RPMI8226 (cell line): ENCODE data around the gene HAO2.
"Not testable (repeated sequence)": the region's sequence is repeated elsewhere in the genome, so short reads cannot be mapped to it uniquely, and the experiment has no call there.

ENCODE experiments used
- DNase-seq: peaks from one replicate; pipeline ENCODE4 v3.0.0-alpha.2; 2015

The HAO2 gene

GRCh38 chr1:119368554-119368953 is at the start of gene HAO2:
Gene HAO2 (plus strand): TSS chr1:119368785. CDS start chr1:119381086, 12,301 bp downstream.
- DNase-seq: no peak

DNA sequence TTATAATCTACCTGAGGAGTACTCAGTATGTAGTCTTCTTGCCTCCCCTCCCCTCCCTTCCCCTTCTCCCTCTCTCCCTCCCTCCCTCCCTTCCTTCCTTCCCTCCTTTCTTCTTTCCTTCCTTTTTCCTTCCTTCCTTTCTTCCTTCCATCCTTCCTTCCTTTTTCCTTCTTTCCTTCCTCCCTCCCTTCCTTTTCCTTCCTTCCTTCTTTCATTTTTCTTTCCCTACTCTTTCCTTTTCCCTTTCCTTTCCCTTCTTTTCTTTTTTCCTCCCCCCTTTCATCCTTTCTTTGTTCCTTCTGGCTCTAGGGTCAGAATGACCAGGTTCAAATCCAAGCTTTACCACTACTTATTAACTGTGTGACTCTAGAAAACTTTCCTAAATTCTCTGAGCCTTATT is 48.5 kb upstream of the HAO2 start:
- no peak for DNase-seq

DNA sequence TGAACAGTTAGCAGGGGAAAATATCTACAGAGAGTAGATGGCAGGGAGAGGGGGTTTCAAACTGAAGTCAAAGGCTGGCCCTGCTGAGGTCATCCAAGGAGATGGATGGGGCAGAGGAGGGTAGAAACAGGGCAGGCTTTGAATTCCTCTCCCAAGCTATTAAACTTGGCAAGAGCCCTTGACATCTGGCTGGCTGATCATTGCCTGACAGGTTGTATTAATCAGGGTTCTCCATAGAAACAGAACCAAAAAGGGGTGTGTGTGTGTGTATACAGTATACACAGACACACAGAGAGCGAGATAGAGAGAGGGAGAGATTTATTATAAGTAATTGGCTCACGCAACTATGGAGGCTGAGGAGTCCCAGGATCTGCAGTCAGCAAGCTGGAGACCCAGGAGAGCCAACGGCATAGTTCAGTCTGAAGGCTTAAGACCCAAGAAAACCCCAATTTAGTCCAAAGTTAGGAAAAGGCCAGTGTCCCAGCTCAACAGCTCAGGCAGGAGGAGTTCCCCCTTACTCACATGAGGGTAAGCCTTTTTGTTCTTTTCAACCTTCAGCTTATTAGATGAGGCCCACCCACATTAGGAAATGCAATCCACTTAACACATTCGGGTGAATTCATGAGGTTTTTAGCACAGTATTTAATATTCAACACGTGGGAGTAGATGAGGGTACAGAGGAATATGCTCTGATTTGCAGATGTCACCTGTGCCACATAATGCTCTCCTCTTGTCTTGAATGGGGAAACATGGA is 46.7 kb upstream of the HAO2 start:
- no peak for DNase-seq

DNA sequence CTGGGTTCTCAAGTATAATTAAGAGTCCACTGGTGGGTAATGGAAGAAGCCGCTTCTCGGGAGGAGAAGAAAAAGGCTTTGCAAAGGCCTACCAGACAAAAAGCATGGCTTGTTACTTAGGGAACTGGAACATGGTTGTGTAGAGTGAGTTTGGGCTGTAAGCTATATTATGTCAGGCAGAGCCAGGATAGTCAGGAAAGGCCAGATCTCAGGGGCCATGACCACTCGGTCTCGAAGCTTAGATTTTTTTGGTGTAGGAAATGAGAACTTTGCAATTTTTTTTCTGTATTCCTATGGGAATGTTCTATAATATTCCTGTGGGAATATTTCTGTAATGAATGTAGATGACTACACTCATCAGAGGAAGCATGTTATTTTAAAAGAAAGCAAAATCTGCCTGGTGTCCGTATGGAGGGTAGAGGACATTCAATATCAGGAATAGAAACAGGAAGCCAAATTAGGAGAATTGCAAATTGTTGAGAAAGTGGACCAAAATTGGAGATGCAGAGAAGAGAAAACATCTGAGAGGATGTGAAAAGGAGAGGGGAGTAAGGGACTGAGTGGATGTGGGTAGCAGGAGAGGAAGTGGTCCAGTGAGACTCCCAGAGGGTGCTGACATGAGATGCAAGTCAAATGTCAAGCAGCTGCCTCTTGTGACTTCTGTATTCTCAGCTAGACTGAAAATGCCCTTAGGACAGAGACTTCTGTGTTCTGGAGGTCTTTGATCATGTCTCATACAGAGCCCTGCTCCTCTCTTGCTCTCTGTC is 45.2 kb upstream of the HAO2 start:
- no peak for DNase-seq

DNA sequence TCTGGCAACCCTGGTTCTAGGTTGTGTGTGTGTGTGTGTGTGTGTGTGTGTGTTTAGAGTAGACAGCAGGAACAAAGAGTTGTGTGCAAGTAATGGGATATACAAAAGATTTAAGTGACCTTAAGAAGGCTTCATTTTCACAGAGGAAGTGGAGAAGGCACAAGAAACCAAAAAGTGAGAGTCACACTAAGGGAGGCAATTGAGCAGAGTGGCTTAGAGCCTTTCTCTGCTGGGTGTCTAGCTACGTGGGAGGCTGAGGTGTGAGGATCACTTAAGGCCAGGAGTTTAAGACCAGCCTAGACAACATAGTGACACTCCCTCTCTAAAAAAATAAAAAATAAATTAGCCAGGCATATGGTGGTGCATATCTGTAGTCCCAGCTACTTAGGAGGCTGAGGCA is 44.4 kb upstream of the HAO2 start:
- no peak for DNase-seq

DNA sequence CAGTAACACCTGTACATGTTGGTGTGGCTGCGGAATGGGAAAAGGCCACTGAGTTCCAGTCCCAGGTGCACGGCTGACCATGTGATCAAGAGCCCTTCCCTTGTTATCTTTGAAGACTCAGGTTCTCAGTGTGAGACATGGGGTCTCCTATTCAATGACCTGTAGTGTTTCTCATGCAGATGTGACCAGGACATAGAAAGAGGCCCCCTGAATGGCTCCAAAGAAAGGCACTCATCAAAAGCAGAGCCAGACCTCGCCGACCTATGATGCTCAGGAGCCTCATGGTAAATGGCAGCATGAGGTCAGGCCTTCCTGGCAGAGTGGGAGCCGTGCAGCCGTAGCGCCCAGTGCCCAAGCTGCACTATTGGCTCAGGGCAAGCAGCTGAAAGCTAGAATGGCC is 42.3 kb upstream of the HAO2 start:
- DNase-seq: no peak

DNA sequence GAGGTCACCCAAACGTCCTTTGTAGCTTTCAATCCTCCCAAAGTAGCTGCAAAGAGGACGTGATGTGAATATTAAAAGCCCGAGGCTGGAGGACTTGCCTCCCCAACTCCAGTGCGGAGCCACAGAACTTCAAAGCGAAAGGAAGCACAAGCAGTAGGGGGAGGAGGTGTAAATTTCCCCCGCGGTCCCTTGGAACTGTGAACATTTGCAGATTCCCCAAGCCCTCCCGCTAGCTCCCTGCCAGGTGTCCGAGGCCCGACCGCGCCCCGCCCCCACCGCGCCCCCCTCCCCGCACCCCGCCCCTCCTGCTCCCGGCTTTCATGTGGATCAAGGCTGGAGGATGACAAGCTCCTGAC is 41.5 kb upstream of the HAO2 start:
- no peak for DNase-seq

DNA sequence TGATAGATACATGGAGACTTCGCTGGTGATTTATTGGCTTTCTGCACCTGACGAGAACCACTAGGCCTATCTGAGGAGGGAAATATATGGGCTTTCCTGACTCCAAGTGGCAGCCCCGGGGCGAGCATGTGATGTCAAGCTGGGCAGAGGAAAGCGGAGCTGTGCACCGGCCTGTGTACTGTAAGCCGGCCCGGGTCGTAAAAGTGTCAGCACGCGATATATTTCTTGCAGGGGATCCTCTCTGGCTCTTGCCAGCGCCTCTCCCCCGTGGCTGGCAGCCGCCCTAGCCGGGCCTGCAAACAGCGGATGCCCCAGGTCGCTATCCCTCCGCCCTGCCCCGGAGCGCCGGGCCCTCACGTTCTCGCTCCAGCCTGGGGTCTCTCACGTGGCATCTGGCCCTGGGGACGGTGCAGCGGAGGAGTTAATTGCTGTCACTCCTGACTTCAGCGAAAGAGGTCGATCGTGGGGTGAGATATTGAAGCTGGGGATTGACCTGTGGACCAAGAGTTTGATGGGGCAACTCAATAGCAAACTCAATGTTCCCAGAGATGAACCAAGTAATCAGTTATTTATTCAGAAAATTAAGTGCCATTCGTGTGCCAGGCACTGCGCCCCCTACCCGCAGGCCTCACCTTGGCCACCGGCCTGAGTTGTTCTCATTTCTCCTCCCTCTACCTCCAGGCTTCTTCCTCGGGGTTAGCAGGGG is 41.0 kb upstream of the HAO2 start:
- no peak for DNase-seq

- no peak for DNase-seq
Measured at GRCh38 chr1:119329541-119330461, 38.8 kb upstream of the HAO2 start.

- no peak for DNase-seq
Measured at GRCh38 chr1:119330466-119331189, 38.0 kb upstream of the HAO2 start.

DNA sequence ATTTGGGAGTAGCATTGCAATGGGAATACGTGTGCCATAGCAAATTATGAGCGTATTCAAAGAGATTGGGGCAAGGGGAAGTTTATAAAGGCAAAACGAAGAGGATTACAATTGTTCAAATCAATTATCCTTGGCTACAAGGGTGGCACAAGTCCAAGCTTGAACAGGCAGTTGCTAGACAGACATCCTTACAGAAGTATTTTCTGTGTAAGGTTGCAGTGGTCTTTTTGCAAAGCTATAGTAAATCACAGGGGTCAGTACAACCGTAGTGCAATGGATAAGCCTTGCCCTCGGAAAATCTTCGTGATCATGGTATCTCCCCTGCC is 37.4 kb upstream of the HAO2 start:
- DNase-seq: no peak

DNA sequence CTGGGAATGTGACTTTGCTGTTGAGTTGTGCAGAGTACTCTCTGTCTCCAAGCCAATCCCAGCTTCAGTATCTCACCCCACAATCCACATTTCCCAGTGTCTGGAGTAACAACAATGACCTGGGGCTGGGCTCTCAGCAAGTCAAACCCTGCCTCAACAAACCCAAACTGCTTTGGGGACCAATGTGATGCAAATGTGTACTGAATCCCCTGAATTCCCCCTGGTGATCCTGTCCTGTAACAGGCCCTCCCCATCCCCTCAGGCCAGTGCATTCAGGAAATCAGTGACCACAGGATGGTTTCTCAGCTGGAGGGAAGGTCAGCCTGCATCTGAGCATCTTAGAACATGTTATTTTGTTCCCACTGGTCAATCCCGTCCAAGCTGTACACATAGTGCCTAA is 36.7 kb upstream of the HAO2 start:
- no peak for DNase-seq

DNA sequence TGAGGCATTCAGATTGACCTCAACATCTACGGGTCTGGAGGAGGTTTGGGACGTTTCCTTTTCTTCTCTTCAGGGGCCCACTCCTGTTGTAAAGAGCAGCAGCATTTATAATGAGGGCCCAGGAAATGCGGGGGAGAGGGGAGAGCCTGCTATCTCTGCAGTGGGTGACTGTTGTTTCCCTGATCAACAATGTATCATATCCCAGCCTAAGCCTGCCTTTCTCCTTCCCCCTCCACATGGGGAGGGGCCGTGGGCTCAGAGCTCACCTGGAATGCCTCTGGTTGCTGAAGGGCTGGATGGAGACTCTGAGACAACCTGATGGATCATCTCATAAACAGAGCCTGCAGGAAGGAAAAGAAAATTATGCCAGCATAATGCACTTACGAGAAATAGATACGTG is 36.0 kb upstream of the HAO2 start:
- DNase-seq: no peak

DNA sequence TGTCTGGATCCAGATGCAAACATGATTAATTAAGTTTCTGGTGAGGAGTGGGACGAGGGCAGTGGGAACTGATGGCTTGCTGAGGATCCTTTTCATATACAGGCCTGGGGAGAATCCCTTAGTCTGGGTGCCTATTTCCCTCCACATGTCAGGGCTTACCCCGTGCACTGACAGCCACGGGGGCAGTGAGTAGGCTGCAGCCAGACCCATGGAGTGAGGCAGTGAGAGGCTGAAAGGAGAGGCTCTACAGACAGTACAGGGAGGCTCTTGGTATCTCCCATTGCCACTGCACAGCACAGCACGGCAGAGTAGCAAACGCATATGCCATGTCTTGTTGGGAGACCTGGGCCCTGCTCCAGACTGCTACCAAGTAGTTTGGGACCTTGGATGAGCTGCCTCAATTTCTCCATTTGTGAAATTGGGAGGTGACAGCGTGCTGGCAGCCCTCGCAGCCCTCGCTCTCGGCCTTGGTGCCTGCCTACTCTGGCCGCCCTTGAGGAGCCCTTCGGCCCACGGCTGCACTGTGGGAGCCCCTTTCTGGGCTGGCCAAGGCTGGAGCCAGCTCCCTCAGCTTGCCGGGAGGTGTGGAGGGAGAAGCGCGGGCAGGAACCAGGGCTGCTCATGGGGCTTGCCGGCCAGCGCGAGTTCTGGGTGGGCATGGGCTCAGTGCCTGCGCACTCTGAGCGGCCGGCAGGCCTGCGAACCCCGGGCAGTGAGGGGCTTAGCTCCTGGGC is 35.3 kb upstream of the HAO2 start:
- no peak for DNase-seq

- DNase-seq: not testable (repeated sequence)
Measured at GRCh38 chr1:119333897-119334250, 34.7 kb upstream of the HAO2 start.

DNA sequence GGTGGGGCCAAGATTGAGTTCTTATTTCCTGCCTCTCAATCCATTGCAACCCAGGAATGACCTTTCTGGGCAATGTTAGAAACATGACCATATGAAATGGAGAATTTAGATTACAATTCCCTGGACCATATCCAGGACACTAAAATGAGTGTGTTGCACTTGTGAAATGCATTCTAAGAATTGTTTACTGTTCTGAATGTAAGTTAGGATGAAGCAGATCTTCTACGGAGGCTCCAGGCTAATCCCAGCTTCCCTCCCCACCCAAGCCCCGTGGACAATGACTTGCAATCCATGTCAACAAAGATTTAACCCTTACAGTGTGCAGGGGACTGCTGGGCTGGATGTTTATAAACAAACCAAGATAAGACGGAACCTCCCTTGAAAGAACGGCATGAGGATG is 31.7 kb upstream of the HAO2 start:
- no peak for DNase-seq

DNA sequence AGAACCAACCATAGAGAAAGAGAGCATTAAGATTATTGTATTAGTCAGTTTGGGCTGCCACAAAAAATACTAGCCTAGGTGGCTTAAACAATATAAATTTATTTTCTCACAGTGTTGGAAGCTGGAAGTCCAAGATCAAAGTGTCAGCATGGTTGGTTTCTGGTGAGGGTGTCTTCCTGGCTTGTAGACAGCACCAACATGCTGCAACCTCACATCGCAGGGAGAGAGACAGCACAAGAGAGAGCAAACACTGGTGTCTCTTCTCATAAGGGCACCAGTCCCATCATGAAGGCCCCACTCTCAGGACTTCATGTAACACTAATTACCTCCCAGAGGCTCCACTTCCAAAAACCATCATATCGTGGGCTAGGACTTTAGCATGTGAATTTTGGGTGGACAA is 30.6 kb upstream of the HAO2 start:
- DNase-seq: no peak

DNA sequence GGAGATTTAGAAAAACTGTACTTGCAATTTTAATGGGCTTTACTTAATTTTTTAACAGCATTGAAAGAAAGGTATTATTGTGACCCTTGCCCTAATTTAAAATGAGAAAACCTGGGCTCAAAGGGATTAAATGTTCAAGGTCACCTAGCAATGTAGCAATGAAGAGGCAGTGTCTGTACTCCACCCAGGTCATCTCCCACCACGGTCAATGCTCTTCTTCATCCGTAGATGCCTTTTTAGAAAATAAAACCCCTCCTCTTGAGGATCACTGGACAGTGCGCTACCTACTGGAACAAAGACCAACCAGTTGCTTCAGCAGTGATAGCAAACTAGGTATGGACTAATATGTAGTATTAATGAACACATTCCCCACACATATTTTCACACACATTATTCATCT is 29.8 kb upstream of the HAO2 start:
- DNase-seq: no peak

GRCh38 chr1:119340861-119341261 is 27.7 kb upstream of the HAO2 start:
- DNase-seq: no peak

- no peak for DNase-seq
Measured at GRCh38 chr1:119341372-119341947, 27.1 kb upstream of the HAO2 start.

DNA sequence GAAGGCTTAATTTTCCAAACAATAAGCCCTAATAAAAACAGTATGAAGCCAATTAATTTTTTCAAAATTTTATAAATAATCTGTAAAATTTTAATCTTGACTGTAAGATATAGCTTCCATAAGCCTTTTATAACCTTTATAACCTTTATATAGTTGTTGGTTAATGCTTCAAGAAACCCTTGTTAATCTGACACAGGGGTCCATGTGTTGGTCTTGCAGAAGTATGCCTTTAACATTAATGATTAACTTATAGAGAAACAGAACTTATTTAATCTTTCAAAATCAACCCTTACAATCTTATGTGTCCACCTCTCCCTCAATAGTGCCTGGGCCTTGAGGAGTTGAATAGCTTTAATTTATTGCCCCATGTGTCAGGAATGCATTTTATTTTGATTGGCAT is 23.2 kb upstream of the HAO2 start:
- no peak for DNase-seq
